Pancreas (tissue), 10 donors: ENCODE data around the gene EP400. TPM values are rescaled to one million over a fixed set of nuclear protein-coding genes. Genes with fewer than 3 reads are reported as not detected.

Experiments
- ATAC-seq, 4 donors: fragments of 200-7000 bp; cut with Tn5 transposase; one replicate each; pipeline versions ENCODE4 v1.8.0 to v1.9.1; 2020; ENCODE audit warnings: mild to moderate bottlenecking in 4 of 4, moderate library complexity in 4 of 4
- DNase-seq, 6 donors: peaks; one replicate each; pipeline ENCODE4 v3.0.0-alpha.2; 2020
- FAIRE-seq: peaks from 2 replicates; lab custom pipeline; 2012; peaks lifted over from hg19 to GRCh38; lab: Jason Lieb, UNC
- H3K27ac ChIP-seq, 4 donors: fragments of 200-600 bp; sonication (generic); 1 replicate in 3 of 4; 2 replicates in 1 of 4; pipeline versions ENCODE4 v1.5.0 to v1.8.0; 2020
- H3K27me3 ChIP-seq, 4 donors: fragments of 200-600 bp; one replicate each; pipeline ENCODE4 v1.8.0; 2021
- H3K36me3 ChIP-seq, 3 donors: fragments of 200-600 bp; sonication (generic) in 1 of 3; one replicate each; pipeline versions ENCODE4 v1.5.0 to v1.8.0; 2020 to 2021
- H3K4me1 ChIP-seq, 3 donors: fragments of 200-600 bp; one replicate each; pipeline ENCODE4 v1.8.0; 2021
- H3K4me3 ChIP-seq, 4 donors: fragments of 200-600 bp; sonication (generic) in 2 of 4; one replicate each; pipeline versions ENCODE4 v1.5.0 to v1.8.0; 2020 to 2021
- H3K9me3 ChIP-seq, 4 donors: fragments of 200-600 bp; one replicate each; pipeline ENCODE4 v1.8.0; 2021
- CTCF ChIP-seq, 4 donors: fragments of 200-600 bp; sonication (generic) in 3 of 4; IDR thresholded peaks; one replicate each; pipeline versions ENCODE4 v1.5.0 to v1.8.0; 2021; ENCODE audit warnings: antibody characterized with exemption in 4 of 4
- WGBS, 2 donors: extraction: QIAGEN DNeasy Blood & Tissue Kit; methylation state at CpG; one replicate each; pipeline ENCODE4 v1.1.7; 2013; 5-methylcytosine and 5-hydroxymethylcytosine counted together
- intact Hi-C, 3 donors: fragments of 100-400 bp; cut with DNase I; formaldehyde crosslinking; loops; one replicate each; pipeline versions ENCODE4 v1.11.1 to v1.14.2; 2022
- polyA plus RNA-seq, 2 donors: library from polyadenylated mRNA; stranded (reverse); fragments of 200-250 nt; gene quantifications; one replicate each; pipeline ENCODE4 v1.2.3, GENCODE V29; 2013
- total RNA-seq, 6 donors: library from RNA; stranded (reverse); fragmentation: NEBNext Ultra II Directional in 4 of 6; extraction: Animal tissue kit (Norgen Biotek cat#: 25700) in 4 of 6; gene quantifications; one replicate each; pipeline versions ENCODE4 v1.2.1 to v1.2.4, GENCODE V29; 2021 to 2023
- donor health status: healthy with polysubstance abuse.
- donor health status: DM: no; HTN: no; CAD: no; lungs with moderate emphysema.
- donor health status: DM: no; HTN: no; CAD: no.
- donor health status: control.
- donor health status: control.
- donor health status: Bipolar disorder and iron deficiency.
- donor health status: DM: yes; HTN: yes; CAD: no.
- donor health status: DM: no; HTN: no; CAD: no.
- donor health status: DM: no; HTN: no; CAD: no.
- donor health status: DM: yes; HTN: yes; CAD: no.

The EP400 gene
- total and polyA plus RNA-seq, 8 donors, result 15.9 to 24.3 (median 16.7) TPM

DNA sequence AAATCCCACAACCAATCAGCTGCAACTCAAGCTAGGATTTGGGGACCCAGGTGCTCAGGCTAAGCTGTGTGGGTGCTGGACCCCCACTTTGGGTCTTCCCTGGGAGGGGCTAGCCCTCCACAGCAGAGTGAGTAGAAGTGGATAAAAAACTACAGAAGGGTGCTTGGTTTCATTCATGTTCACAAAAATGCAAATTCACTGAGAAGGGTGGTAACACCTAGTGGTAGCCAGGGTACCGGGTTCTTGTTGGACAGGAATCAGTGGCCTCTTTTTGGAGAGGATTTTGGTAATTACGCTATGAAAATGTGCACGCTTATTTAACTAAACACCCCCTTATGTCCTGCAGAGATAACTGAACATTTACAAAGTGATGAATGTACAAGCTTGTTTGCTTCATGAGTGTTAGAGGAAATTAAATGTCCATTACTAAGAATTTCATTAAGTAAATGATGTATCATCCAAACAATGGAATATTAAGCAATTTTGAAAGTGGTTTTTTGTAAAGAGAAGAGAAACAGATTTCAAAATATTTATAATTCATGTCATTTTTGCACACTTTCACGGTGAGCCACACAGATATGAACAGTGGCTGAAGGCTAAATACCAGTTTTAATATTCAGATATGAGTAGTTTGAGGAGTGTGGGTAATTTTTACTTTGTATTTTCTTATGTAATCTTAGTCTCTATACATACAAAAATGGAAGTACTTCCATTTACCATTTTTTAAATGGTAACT is 116.0 kb downstream of the EP400 start:
- ATAC-seq, result no peak
- intact Hi-C loops, result no loop called here
- FAIRE-seq, result no peak
- H3K9me3 ChIP-seq, result no peaks in the 10 kb centered on the region
- TF ChIP-seq CTCF (IDR thresholded peaks at IDR 0.05), result no peak
- DNase-seq, result no peak
- WGBS, 2 donors, result 89 to 95% methylated on average over 4 of the region's 4 CpGs
- H3K27ac ChIP-seq, result no peak overlapping the region
- peaks cover 2 to 65% (median 6%) of the 10 kb centered on the region in 3 donors for H3K36me3 ChIP-seq
- H3K27me3 ChIP-seq, result no peaks in the 10 kb centered on the region
- H3K4me3 ChIP-seq, result no peak overlapping the region
- no peaks in the 10 kb centered on the region for H3K4me1 ChIP-seq

- Histone ChIP-seq H3K4me1 (no peaks in the 10 kb centered on the region), H3K9me3 (no peaks in the 10 kb centered on the region), H3K27ac (no peak overlapping the region), H3K36me3 (peaks cover 0 to 63% (median 6%) of the 10 kb centered on the region in 3 donors), H3K4me3 (no peak overlapping the region), H3K27me3 (no peaks in the 10 kb centered on the region)
- ATAC-seq (peak in 1 of 4 donors; percentile 24), DNase-seq (no peak), FAIRE-seq (no peak)
- TF ChIP-seq CTCF (IDR thresholded peaks at IDR 0.05), result no peak
- 87 to 89% methylated on average over 13 of the region's 13 CpGs for WGBS, 2 donors
- intact Hi-C loops, result no loop called here
Observed at GRCh38 chr12:132066345-132066685, 116.6 kb downstream of the EP400 start.

GRCh38 chr12:132066749-132067148 is 117.0 kb downstream of the EP400 start:
- no peak for FAIRE-seq
- intact Hi-C loops, result no loop called here
- no peak for TF ChIP-seq CTCF (IDR thresholded peaks at IDR 0.05)

GRCh38 chr12:132067182-132067581 is 117.4 kb downstream of the EP400 start:
- Histone ChIP-seq H3K36me3 (peaks cover 0 to 55% (median 6%) of the 10 kb centered on the region in 3 donors), H3K27ac (no peak overlapping the region), H3K4me1 (no peaks in the 10 kb centered on the region), H3K4me3 (no peak overlapping the region), H3K9me3 (no peaks in the 10 kb centered on the region), H3K27me3 (no peaks in the 10 kb centered on the region)
- ATAC-seq (no peak), FAIRE-seq (no peak), DNase-seq (no peak)
- no peak for TF ChIP-seq CTCF (IDR thresholded peaks at IDR 0.05)
- intact Hi-C loops, result no loop called here
- WGBS, 2 donors, result 94 to 99% methylated on average over 7 of the region's 7 CpGs

More at GRCh38 chr12:132066749-132067148, 117.0 kb downstream of the EP400 start:
- H3K4me1 ChIP-seq, result no peaks in the 10 kb centered on the region
- no peaks in the 10 kb centered on the region for H3K27me3 ChIP-seq
- DNase-seq, result no peak
- H3K36me3 ChIP-seq, result peaks cover 0 to 59% (median 6%) of the 10 kb centered on the region in 3 donors
- no peak overlapping the region for H3K4me3 ChIP-seq
- no peaks in the 10 kb centered on the region for H3K9me3 ChIP-seq
- ATAC-seq, result no peak
- 94 to 97% methylated on average over 23 of the region's 23 CpGs for WGBS, 2 donors
- H3K27ac ChIP-seq, result no peak overlapping the region

DNA sequence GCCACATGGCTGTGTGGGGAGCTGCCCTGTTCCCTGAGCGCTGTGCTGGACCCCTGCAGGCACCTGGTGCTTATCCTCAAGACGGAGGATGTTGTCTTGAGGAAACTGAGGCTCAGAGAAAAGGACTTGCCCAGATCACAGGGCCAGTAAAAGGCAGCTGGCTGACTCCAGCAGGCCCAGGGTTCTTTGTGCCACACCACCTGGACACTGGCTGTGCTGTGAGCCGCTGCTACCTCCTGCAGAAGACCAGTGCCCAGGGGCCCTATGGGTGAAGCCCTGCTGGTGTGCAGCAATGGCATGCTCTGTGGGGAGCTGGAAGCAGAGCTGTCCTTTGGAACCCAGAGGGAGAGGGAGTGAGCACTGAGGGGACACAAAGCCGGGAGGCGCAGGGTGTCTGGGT is 118.5 kb downstream of the EP400 start:
- H3K4me3 ChIP-seq, result no peak overlapping the region
- no peaks in the 10 kb centered on the region for H3K4me1 ChIP-seq
- H3K9me3 ChIP-seq, result no peaks in the 10 kb centered on the region
- WGBS, 2 donors, result 95 to 99% methylated on average over 5 of the region's 5 CpGs
- no peak for TF ChIP-seq CTCF (IDR thresholded peaks at IDR 0.05)
- intact Hi-C loops, result no loop called here
- FAIRE-seq (no peak), DNase-seq (no peak), ATAC-seq (no peak)
- H3K27ac ChIP-seq, result no peak overlapping the region
- peaks cover 0 to 47% (median 6%) of the 10 kb centered on the region in 3 donors for H3K36me3 ChIP-seq
- H3K27me3 ChIP-seq, result no peaks in the 10 kb centered on the region
